Ishikawa (cell line): Measurements from ENCODE around the gene SMIM41.
A peak's percentile ranks its signal among the peaks of the same experiment; 100 is the strongest.

Experiments used
- CEBPB ChIP-seq: IDR thresholded peaks from 2 replicates; pipeline ENCODE4 v1.6.1; 2012
- CREB1 ChIP-seq: IDR thresholded peaks from 2 replicates; pipeline ENCODE4 v1.6.1; 2012; ENCODE audit warnings: low read depth
- EGR1 ChIP-seq: IDR thresholded peaks from 2 replicates; pipeline ENCODE4 v1.6.1; 2012
- EP300 ChIP-seq: IDR thresholded peaks from 2 replicates; pipeline ENCODE4 v1.6.1; 2012; ENCODE audit warnings: borderline replicate concordance
- FOXM1 ChIP-seq: IDR thresholded peaks from 2 replicates; pipeline ENCODE4 v1.6.1; 2012; ENCODE audit warnings: low read depth, borderline replicate concordance
- MAX ChIP-seq: IDR thresholded peaks from 2 replicates; pipeline ENCODE4 v1.6.1; 2012
- NFIC ChIP-seq: IDR thresholded peaks from 2 replicates; pipeline ENCODE4 v1.6.1; 2012
- RAD21 ChIP-seq: IDR thresholded peaks from 2 replicates; pipeline ENCODE4 v1.6.1; 2012; ENCODE audit warnings: low read depth
- REST ChIP-seq: IDR thresholded peaks from 2 replicates; pipeline ENCODE4 v1.6.1; 2012; ENCODE audit warnings: low read depth, mild to moderate bottlenecking
- TAF1 ChIP-seq: IDR thresholded peaks from 2 replicates; pipeline ENCODE4 v1.6.1; 2012; ENCODE audit warnings: low read depth, mild to moderate bottlenecking
- TCF12 ChIP-seq: IDR thresholded peaks from 2 replicates; pipeline ENCODE4 v1.6.1; 2012; ENCODE audit warnings: low read depth
- TEAD4 ChIP-seq: IDR thresholded peaks from 2 replicates; pipeline ENCODE4 v1.6.1; 2012
- YY1 ChIP-seq: IDR thresholded peaks from 2 replicates; pipeline ENCODE4 v1.6.1; 2012; ENCODE audit warnings: low read depth
- ZBTB7A ChIP-seq: IDR thresholded peaks from 2 replicates; pipeline ENCODE4 v1.6.1; 2012; ENCODE audit warnings: low read depth
- TF ChIP-seq, protein P1 (sequence below): IDR thresholded peaks from 2 replicates; pipeline ENCODE4 v1.6.1; 2012

The SMIM41 gene

GRCh38 chr12:52127683-52128450, 48.4 kb downstream of the SMIM41 start:
- TF ChIP-seq RAD21 (no peak), TCF12 (no peak), YY1 (no peak), CEBPB (no peak)

DNA sequence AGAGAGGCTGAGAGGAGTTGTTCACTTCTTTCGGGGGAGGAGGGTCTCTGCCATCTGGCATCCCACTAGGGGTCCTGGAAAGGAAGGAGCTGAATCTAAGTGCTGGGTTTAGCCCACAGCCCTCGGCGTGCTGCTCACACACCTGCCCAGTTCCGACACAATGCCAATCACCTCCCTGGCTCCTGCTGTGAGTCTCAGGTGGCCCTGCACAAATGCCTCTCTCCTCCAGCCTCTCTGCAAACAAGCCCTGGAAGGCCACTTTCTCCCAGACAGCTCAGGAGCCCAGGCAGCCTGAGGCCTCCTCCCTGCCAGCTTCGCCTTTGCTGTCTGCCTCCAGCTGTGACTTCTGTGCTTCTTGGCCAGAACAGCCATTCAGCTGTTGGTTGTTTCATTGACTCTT, 51.2 kb downstream of the SMIM41 start:
- TF ChIP-seq MAX (peak; percentile 62), RAD21 (peak; percentile 33; the same call in 1 of the 2 replicates), TEAD4 (peak; percentile 70), EGR1 (no peak), TAF1 (no peak), NFIC (peak; percentile 91), TCF12 (peak; percentile 98), EP300 (peak; percentile 95), CREB1 (no peak), CEBPB (no peak), REST (no peak), FOXM1 (peak; percentile 85; the same call in 1 of the 2 replicates), YY1 (peak; percentile 37; the same call in 1 of the 2 replicates), ZBTB7A (peak; percentile 96)
- TF ChIP-seq, protein P1, sequence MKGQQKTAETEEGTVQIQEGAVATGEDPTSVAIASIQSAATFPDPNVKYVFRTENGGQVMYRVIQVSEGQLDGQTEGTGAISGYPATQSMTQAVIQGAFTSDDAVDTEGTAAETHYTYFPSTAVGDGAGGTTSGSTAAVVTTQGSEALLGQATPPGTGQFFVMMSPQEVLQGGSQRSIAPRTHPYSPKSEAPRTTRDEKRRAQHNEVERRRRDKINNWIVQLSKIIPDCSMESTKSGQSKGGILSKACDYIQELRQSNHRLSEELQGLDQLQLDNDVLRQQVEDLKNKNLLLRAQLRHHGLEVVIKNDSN: peak; percentile 56

GRCh38 chr12:52132754-52133161, 53.3 kb downstream of the SMIM41 start:
- peak; percentile 96 for TF ChIP-seq CEBPB
- TF ChIP-seq, protein P1: no peak
- TF ChIP-seq TCF12: peak; percentile 78
- TF ChIP-seq EP300: peak; percentile 70; the same call in 1 of the 2 replicates
- peak; percentile 79 for TF ChIP-seq NFIC

GRCh38 chr12:52137746-52138145, 58.2 kb downstream of the SMIM41 start:
- TF ChIP-seq CEBPB: no peak
- TF ChIP-seq RAD21: no peak
- no peak for TF ChIP-seq EGR1
- no peak for TF ChIP-seq CREB1
- TF ChIP-seq FOXM1: no peak
- no peak for TF ChIP-seq TEAD4
- TF ChIP-seq, protein P1: no peak
- no peak for TF ChIP-seq TAF1
- no peak for TF ChIP-seq TCF12

DNA sequence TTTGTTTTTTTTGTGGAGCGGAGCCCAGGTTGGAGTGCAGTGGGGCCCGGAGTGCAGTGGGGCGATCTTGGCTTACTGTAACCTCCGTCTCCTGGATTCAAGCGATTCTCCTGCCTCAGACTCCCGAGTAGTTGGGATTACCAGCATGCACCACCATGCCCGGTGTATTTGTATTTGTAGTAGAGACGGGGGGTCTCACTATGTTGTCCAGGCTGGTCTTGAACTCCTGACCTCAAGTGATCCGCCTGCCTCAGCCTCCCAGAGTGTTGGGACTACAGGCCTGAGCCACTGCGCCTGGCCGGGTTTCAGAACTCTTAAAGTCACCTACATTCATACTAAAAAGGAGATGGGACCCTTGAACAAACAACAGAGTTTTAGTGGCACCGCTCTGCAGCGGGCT, 59.6 kb downstream of the SMIM41 start:
- TF ChIP-seq MAX: no peak
- TF ChIP-seq REST: no peak
- no peak for TF ChIP-seq EP300
- no peak for TF ChIP-seq TEAD4
- TF ChIP-seq CEBPB: no peak
- no peak for TF ChIP-seq TCF12
- TF ChIP-seq TAF1: no peak
- TF ChIP-seq NFIC: no peak
- no peak for TF ChIP-seq ZBTB7A
- TF ChIP-seq EGR1: no peak
- no peak for TF ChIP-seq RAD21
- no peak for TF ChIP-seq YY1
- TF ChIP-seq, protein P1: no peak
- TF ChIP-seq FOXM1: no peak
- TF ChIP-seq CREB1: no peak
